Fibroblast of villous mesenchyme (primary cell): Measurements from ENCODE around the gene F13B. TPM values are rescaled to one million over a fixed set of nuclear protein-coding genes. Genes with fewer than 3 reads are reported as not detected.
"Not testable (repeated sequence)": the region's sequence is repeated elsewhere in the genome, so short reads cannot be mapped to it uniquely, and the experiment has no call there.

Experiments
- DNase-seq: peaks from one replicate; pipeline ENCODE4 v3.0.0-alpha.2; 2010; ENCODE audit warnings: low read depth
- H3K4me3 ChIP-seq: 2 replicates; pipeline ENCODE4 v1.5.1; 2011; ENCODE audit warnings: low read depth, mild to moderate bottlenecking, low read length
- total RNA-seq: library from RNA; depleted of rRNA; stranded (reverse); fragments of >200 nt; gene quantifications from 2 replicates; pipeline ENCODE4 v1.2.3, GENCODE V29; 2012
- TF ChIP-seq, protein P1 (sequence below): IDR thresholded peaks from 2 replicates; pipeline ENCODE4 v1.5.1; 2012; ENCODE audit warnings: low read depth, mild to moderate bottlenecking, low read length; ENCODE audit not compliant: insufficient read depth

Gene F13B
- total RNA-seq, 1 donor: not detected

DNA sequence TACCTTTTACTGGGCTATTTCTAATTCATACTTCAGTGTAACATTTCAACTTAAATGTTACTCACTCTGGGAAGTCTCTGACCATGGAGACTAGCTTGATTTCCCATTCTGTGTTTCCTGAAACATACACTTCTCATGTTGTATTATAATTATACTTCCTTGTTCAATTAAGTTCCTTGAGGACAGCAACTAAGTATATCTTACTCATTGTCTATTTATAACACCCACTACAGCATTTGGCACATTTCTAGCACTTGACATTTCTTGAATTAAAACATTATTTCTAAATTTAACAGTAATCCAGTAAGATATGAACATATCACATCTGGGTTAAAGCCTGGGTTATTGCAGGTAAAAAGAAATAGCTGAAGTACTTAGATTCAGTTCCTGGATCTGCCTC is 32.4 kb upstream of the F13B start:
- H3K4me3 ChIP-seq: no peak overlapping the region
- TF ChIP-seq, protein P1, sequence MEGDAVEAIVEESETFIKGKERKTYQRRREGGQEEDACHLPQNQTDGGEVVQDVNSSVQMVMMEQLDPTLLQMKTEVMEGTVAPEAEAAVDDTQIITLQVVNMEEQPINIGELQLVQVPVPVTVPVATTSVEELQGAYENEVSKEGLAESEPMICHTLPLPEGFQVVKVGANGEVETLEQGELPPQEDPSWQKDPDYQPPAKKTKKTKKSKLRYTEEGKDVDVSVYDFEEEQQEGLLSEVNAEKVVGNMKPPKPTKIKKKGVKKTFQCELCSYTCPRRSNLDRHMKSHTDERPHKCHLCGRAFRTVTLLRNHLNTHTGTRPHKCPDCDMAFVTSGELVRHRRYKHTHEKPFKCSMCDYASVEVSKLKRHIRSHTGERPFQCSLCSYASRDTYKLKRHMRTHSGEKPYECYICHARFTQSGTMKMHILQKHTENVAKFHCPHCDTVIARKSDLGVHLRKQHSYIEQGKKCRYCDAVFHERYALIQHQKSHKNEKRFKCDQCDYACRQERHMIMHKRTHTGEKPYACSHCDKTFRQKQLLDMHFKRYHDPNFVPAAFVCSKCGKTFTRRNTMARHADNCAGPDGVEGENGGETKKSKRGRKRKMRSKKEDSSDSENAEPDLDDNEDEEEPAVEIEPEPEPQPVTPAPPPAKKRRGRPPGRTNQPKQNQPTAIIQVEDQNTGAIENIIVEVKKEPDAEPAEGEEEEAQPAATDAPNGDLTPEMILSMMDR: no peak
- DNase-seq: no peak

DNA sequence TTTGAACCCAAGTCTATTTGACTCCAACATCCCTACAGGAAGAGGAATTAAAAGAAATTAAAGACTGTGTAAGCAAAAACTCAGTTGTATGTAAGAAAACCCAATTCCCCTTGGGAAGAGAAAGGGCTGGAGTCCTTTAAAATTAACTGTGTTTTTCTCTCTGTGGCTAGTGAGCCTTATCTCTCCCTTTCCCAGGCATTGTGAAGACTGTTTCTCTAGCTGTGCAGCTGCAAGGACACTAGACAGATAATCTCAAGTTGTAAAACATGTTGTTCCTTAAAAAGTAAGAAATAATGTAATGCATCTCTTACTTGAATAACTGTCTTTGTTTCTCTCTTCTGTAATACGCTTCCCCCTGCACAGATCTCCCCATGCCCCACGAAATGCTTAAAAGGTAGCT is 29.9 kb upstream of the F13B start:
- not testable (repeated sequence) for DNase-seq

DNA sequence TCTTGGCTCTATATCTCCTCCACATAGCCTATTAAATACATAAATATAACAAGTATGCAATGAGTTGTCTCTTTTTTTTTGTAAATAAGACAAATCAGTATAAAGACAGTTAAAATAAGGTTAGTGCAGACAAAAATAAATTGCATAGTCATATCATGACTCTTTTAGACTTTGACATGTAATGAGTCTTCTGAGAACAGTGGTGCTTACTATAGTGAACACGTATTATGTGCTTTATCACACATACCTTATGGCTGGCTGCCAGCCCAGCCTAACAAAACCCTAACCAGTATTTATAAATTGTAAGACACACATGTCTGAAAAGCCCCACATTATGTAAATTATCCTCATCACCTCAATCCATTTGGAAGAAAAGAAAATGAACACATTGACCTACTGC is 29.1 kb upstream of the F13B start:
- no peak for DNase-seq
- TF ChIP-seq, protein P1: no peak
- no peak overlapping the region for H3K4me3 ChIP-seq

More for the DNA sequence above, 29.9 kb upstream of the F13B start:
- H3K4me3 ChIP-seq: not testable (repeated sequence)

DNA sequence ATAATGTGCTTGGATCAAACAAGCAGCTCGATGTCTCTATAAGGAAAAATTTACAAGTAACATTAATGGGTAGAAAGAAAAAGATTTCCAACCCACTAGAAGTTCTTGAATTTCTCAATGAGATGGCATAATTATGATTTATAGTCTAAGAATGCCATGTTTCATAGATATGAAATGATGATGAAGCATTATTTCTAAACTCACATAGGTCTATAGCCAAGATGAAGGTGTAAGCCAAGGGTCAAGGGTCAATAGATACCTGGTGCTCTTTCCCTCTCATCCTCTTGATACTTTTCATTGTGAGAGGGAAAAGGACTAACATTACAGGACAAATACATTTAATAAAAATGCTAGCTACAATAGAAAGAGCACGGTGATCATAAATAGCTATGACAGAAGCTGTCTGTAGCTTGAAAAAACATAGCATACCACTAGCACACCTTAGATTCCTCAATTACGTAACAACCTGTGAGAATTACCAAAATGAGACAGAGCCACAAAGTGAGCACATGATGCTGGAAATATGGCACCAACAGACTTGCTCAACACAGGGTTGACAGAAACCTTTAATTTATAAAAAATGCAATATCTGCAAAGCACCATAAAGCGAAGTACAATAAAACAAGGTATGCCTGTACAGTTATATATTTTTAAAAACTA is 26.3 kb upstream of the F13B start:
- H3K4me3 ChIP-seq: no peak overlapping the region
- DNase-seq: no peak
- TF ChIP-seq, protein P1: no peak

DNA sequence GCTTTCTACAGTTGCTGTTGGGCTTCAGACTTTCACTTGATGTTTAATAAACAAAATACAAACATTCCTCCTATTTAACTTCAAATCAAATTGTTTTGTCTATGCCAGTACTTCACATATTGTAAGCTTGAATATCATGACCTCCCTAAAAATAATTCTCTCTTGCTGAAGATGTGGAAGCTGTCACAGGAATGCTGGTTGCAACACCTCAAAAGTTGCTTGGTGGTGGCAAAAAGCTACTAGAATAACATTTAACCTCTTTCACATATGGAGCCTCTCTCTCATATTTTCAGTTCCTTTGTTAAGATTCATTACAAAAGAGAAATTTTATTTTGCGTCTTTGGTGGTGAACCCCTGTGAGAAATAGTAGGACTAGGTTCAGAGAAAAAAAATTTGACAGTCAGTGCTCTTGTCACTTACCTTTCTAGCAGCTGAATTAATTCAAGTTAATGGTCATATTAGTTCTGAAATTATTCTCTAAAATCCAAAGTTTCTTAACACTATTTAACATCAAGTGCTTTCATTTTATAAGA is 25.5 kb upstream of the F13B start:
- TF ChIP-seq, protein P1: no peak
- peak; percentile 13 for DNase-seq
- H3K4me3 ChIP-seq: no peak overlapping the region

DNA sequence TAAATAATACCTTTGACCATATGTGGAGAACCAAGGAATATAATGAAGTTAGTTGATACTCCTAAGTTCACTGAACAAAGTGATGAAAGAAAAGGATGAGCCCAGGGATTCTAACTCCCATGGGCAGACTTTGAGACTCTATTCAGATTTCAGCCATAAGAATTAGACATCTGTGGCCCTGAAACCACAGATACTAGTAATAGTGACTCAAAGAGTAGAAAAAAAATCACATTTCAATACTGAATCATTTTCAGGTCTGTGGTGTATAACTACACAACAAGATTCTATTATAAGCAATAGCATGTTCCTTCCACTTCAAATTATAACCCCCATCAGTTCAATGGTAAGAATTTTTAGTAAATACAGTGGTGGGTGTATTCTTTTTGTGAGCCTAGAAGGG is 16.4 kb upstream of the F13B start:
- TF ChIP-seq, protein P1: no peak
- DNase-seq: no peak
- no peak overlapping the region for H3K4me3 ChIP-seq

DNA sequence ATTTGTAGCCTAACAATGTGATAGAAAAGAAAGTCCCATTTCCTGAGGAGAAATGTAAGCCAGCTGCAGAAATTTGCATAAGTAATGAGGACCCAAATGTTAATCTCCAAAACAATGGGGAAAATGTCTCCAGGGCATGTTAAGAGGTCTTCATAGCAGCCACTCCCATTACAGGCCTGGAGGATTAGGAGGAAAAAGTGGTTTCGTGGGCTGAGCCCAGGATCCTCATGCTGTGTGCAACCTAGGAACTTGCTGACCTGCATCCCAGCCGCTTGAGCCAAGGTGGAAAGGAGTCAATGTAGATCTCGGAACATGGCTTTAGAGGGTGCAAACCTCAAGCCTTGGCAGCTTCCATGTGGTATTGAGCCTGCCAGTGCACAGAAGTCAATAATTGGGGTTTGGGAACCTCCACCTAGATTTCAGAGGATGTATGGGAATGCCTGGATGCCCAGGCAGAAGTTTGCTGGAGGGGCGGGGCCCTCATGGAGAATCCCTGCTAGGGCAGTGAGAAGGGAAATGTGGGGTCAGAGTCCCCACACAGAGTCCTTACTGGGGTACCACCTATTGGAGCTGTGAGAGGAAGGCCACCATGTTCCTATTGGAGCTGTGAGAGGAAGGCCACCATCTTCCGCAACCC is 14.2 kb upstream of the F13B start:
- TF ChIP-seq, protein P1: no peak
- no peak overlapping the region for H3K4me3 ChIP-seq
- no peak for DNase-seq
